Lung (tissue), 12 donors: ENCODE measurements around the gene ELP5. TPM values are rescaled to one million over a fixed set of nuclear protein-coding genes. Genes with fewer than 3 reads are reported as not detected.

Experiments used
- ATAC-seq: fragments of 200-7000 bp; cut with Tn5 transposase; one replicate; pipeline ENCODE4 v1.9.1; 2020; ENCODE audit warnings: moderate number of reproducible peaks; ENCODE audit not compliant: insufficient read depth, low FRiP score
- DNase-seq, 3 donors: peaks; one replicate each; pipeline ENCODE4 v3.0.0-alpha.2; 2013 to 2017
- H3K27ac ChIP-seq, 2 donors: one replicate each; pipeline ENCODE4 v1.5.1; 2013; ENCODE audit warnings: mild to moderate bottlenecking in 2 of 2, moderate library complexity in 2 of 2, control low read depth in 1 of 2, inconsistent platforms in 1 of 2, low read depth in 1 of 2, low read length in 1 of 2
- H3K27me3 ChIP-seq, 3 donors: one replicate each; pipeline ENCODE4 v1.5.1; 2013; ENCODE audit warnings: low read length in 2 of 3; ENCODE audit not compliant: control insufficient read depth in 3 of 3, insufficient read depth in 3 of 3
- H3K36me3 ChIP-seq, 4 donors: one replicate each; pipeline ENCODE4 v1.5.1; 2013; ENCODE audit warnings: low read length in 4 of 4, mild to moderate bottlenecking in 1 of 4, moderate library complexity in 1 of 4; ENCODE audit not compliant: control insufficient read depth in 4 of 4, insufficient read depth in 4 of 4
- H3K4me1 ChIP-seq, 5 donors: one replicate each; pipeline ENCODE4 v1.5.1; 2013; ENCODE audit warnings: low read length in 5 of 5, mild to moderate bottlenecking in 2 of 5, moderate library complexity in 1 of 5; ENCODE audit not compliant: control insufficient read depth in 5 of 5, insufficient read depth in 5 of 5
- H3K4me3 ChIP-seq: one replicate; pipeline ENCODE4 v1.5.1; 2013; ENCODE audit warnings: mild to moderate bottlenecking, control low read depth, moderate library complexity
- H3K9ac ChIP-seq, 2 donors: one replicate each; pipeline ENCODE4 v1.5.1; 2013; ENCODE audit warnings: low read length in 2 of 2, control low read depth in 1 of 2; ENCODE audit not compliant: insufficient read depth in 1 of 2
- H3K9me3 ChIP-seq, 4 donors: one replicate each; pipeline ENCODE4 v1.5.1; 2013; ENCODE audit warnings: low read length in 3 of 4, mild to moderate bottlenecking in 1 of 4, moderate library complexity in 1 of 4; ENCODE audit not compliant: control insufficient read depth in 4 of 4, insufficient read depth in 3 of 4
- CTCF ChIP-seq: IDR thresholded peaks from 2 replicates; pipeline ENCODE4 v1.5.1; 2012; ENCODE audit warnings: mild to moderate bottlenecking; ENCODE audit errors: control extremely low read depth, extremely low read depth
- WGBS, 2 donors: extraction: QIAGEN DNeasy Blood & Tissue Kit; methylation state at CpG; one replicate each; pipeline ENCODE4 v1.1.7; 2013; 5-methylcytosine and 5-hydroxymethylcytosine counted together
- polyA plus RNA-seq, 2 donors: library from polyadenylated mRNA; stranded (reverse); fragments of 200-250 nt; gene quantifications; one replicate each; pipeline ENCODE4 v1.2.1, GENCODE V29; 2013
- total RNA-seq, 2 donors: library from RNA; depleted of rRNA in 1 of 2; stranded (reverse); fragments of >200 nt in 1 of 2; gene quantifications; one replicate each; pipeline ENCODE4 v1.2.1, GENCODE V29; 2014 to 2021
- donor health status: control.
- donor health status: control.
- donor health status: Bipolar disorder and iron deficiency.
- donor health status: healthy.
- donor health status: DM: yes; HTN: yes; CAD: no.

ELP5 gene
- total and polyA plus RNA-seq, 4 donors: 19.8 to 63.2 (median 36.6) TPM

DNA sequence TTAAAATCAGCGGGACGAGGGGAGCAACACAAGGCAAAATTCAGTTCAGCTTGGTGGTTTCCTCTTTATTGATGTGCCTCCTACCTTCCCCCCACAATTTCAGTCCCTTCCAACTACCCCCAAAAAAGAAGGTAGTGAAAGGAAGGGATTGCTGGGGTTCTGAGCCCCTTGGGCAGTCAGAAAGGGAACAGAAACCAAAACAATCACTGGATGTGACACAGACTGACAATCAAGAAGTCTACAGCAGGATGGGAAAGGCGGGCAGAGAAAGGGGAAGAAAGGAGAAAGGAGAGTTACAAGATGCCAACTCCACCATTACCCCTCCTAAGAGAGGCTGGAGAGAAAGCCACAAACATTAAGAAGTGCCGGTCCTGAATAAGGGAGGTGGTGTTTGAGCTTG, 11.6 kb upstream of the ELP5 start:
- H3K4me3 ChIP-seq: no peak overlapping the region

DNA sequence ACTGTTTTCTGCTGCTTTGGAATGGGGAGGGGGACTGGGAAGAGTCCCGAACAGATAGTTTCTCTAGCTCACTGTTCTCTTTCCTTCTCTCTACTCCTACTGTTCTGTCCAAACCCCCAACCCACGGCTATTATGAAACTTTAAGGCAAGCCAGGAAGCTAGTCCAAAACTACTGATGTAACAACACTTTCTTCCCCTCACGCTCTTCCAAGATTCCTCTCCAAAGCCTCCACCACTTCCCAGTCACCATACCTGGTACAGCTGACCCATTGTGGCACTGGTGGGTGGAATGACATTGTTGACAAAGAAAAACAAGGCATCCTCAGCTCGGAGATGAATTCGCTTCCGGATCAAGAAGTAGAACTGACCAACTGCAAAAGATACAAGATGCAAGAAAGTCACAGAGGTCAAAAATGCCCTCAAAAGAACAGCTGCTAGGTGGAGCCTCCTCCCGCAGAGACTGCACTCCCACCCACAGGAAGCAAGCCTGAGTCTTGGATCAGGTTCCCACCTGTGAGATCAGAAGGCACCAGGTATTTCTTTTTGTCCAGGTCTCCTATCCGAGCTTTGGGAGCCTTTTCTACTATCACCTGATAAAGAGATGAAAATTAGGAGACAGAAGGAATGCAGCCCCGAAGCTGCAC, 10.8 kb upstream of the ELP5 start:
- Histone ChIP-seq H3K36me3 (peaks cover 6 to 33% (median 26%) of the 10 kb centered on the region in 4 donors), H3K9me3 (no peaks in the 10 kb centered on the region), H3K9ac (peak overlapping the region; percentile 91 to 94), H3K27ac (peak overlapping the region; percentile 94 to 97), H3K4me3 (peak overlapping the region; percentile 83), H3K27me3 (no peaks in the 10 kb centered on the region), H3K4me1 (peaks cover 4 to 34% (median 14%) of the 10 kb centered on the region in 5 donors)
- DNase-seq (no peak), ATAC-seq (no peak)
- WGBS, 2 donors: 28 to 35% methylated on average over 9 of the region's 9 CpGs
- TF ChIP-seq CTCF: no peak

More for the DNA sequence above, 11.6 kb upstream of the ELP5 start:
- no peaks in the 10 kb centered on the region for H3K27me3 ChIP-seq
- no peaks in the 10 kb centered on the region for H3K9me3 ChIP-seq
- peaks cover 4 to 34% (median 14%) of the 10 kb centered on the region in 5 donors for H3K4me1 ChIP-seq
- peak overlapping the region in 1 of 2 donors; percentile 29 for H3K9ac ChIP-seq
- peak overlapping the region in 1 of 2 donors; percentile 51 for H3K27ac ChIP-seq
- 44 to 57% methylated on average over 4 of the region's 4 CpGs for WGBS, 2 donors
- peaks cover 6 to 33% (median 27%) of the 10 kb centered on the region in 4 donors for H3K36me3 ChIP-seq
- DNase-seq (no peak), ATAC-seq (no peak)
- TF ChIP-seq CTCF: no peak

- no peak for TF ChIP-seq CTCF
- no peaks in the 10 kb centered on the region for H3K9me3 ChIP-seq
- ATAC-seq (peak; percentile 74), DNase-seq (peak; percentile 97 to 98 (median 98))
- H3K4me3 ChIP-seq: peak within 1 kb of the TSS; percentile 83
- no peaks in the 10 kb centered on the region for H3K27me3 ChIP-seq
- H3K36me3 ChIP-seq: peaks cover 8 to 33% (median 28%) of the 10 kb centered on the region in 4 donors
- peaks cover 4 to 29% (median 14%) of the 10 kb centered on the region in 5 donors for H3K4me1 ChIP-seq
- H3K27ac ChIP-seq: peak within 1 kb of the TSS; percentile 94 to 97
- H3K9ac ChIP-seq: peak within 1 kb of the TSS; percentile 94 to 99
- WGBS, 2 donors: 0% methylated on average over 59 to 62 of the region's 62 CpGs
These were observed 10.0 kb upstream of the ELP5 start, which contains the start of gene GABARAP for GRCh38 chr17:7241783-7242716. Gene GABARAP, minus strand, starts transcription at chr17:7242449. Its CDS starts 119 bp downstream, at chr17:7242330.
